ENCODE data around the gene C6orf62.

Gene C6orf62

DNA sequence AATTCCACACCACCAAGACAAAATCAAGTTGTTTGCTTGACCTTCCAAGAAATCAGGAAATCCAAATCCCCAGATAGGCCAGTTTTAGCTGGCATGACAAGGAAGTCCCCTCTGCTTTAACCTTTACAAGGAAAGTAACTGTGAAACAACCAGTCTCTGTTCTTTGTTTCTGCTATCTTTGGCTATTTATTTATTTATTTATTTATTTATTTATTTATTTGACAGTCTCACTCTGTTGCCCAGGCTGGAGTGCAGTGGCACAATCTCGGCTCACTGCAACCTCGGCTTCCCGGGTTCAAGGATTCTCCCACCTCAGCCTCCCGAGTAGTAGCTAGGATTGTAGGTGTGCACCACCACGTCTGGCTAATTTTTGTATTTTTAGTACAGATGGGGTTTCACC is 41.3 kb upstream of the C6orf62 start:
- Histone ChIP-seq H3K4me3 (replicated peaks; ENCODE audit: insufficient read depth, low read length) (no peak overlapping the region), H3K27ac (replicated peaks) (no peak overlapping the region), H3K27me3 (ENCODE audit: insufficient read depth, poor library complexity, severe bottlenecking) (no peaks in the 10 kb centered on the region)
- TF ChIP-seq SPI1 (IDR thresholded peaks at IDR 0.05; ENCODE audit: borderline replicate concordance, low read depth), result no peak
- no peak for TF ChIP-seq POLR2AphosphoS5 (IDR thresholded peaks at IDR 0.05; ENCODE audit: low read depth)
- TF ChIP-seq GABPA (IDR thresholded peaks at IDR 0.05; ENCODE audit: low read depth), result no peak
- TF ChIP-seq, protein P1, sequence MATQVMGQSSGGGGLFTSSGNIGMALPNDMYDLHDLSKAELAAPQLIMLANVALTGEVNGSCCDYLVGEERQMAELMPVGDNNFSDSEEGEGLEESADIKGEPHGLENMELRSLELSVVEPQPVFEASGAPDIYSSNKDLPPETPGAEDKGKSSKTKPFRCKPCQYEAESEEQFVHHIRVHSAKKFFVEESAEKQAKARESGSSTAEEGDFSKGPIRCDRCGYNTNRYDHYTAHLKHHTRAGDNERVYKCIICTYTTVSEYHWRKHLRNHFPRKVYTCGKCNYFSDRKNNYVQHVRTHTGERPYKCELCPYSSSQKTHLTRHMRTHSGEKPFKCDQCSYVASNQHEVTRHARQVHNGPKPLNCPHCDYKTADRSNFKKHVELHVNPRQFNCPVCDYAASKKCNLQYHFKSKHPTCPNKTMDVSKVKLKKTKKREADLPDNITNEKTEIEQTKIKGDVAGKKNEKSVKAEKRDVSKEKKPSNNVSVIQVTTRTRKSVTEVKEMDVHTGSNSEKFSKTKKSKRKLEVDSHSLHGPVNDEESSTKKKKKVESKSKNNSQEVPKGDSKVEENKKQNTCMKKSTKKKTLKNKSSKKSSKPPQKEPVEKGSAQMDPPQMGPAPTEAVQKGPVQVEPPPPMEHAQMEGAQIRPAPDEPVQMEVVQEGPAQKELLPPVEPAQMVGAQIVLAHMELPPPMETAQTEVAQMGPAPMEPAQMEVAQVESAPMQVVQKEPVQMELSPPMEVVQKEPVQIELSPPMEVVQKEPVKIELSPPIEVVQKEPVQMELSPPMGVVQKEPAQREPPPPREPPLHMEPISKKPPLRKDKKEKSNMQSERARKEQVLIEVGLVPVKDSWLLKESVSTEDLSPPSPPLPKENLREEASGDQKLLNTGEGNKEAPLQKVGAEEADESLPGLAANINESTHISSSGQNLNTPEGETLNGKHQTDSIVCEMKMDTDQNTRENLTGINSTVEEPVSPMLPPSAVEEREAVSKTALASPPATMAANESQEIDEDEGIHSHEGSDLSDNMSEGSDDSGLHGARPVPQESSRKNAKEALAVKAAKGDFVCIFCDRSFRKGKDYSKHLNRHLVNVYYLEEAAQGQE (IDR thresholded peaks at IDR 0.05; ENCODE audit: insufficient replicate concordance, low read depth), result no peak
- TF ChIP-seq, protein P2, sequence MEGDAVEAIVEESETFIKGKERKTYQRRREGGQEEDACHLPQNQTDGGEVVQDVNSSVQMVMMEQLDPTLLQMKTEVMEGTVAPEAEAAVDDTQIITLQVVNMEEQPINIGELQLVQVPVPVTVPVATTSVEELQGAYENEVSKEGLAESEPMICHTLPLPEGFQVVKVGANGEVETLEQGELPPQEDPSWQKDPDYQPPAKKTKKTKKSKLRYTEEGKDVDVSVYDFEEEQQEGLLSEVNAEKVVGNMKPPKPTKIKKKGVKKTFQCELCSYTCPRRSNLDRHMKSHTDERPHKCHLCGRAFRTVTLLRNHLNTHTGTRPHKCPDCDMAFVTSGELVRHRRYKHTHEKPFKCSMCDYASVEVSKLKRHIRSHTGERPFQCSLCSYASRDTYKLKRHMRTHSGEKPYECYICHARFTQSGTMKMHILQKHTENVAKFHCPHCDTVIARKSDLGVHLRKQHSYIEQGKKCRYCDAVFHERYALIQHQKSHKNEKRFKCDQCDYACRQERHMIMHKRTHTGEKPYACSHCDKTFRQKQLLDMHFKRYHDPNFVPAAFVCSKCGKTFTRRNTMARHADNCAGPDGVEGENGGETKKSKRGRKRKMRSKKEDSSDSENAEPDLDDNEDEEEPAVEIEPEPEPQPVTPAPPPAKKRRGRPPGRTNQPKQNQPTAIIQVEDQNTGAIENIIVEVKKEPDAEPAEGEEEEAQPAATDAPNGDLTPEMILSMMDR (IDR thresholded peaks at IDR 0.05; ENCODE audit: insufficient read depth, low read length), result no peak
- DNase-seq (ENCODE audit: low read depth in 1 of 2, low spot score in 1 of 2), result no peak

DNA sequence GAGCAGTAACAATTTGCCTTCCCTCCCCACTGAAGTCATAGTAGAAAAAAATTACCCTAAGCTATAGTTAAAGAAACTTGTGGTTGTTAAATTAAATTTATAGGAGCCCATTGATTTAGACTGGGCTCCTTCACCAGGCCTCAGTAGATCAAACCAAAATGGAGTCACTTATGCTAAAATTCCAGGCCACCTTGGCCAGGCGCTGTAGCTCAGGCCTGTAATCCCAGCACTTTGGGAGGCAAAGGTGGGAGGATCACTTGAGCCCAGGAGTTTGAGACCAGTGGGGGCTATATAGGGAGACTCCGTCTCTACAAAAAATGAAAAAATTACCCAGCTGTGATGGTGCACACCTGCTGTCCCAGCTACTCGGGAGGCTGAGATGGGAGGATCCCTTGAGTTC is 40.8 kb upstream of the C6orf62 start:
- DNase-seq (ENCODE audit: low read depth in 1 of 2, low spot score in 1 of 2), result no peak
- Histone ChIP-seq H3K27me3 (ENCODE audit: insufficient read depth, poor library complexity, severe bottlenecking) (no peaks in the 10 kb centered on the region), H3K4me3 (replicated peaks; ENCODE audit: insufficient read depth, low read length) (no peak overlapping the region), H3K27ac (replicated peaks) (no peak overlapping the region)
- no peak for TF ChIP-seq SPI1 (IDR thresholded peaks at IDR 0.05; ENCODE audit: borderline replicate concordance, low read depth)
- no peak for TF ChIP-seq POLR2AphosphoS5 (IDR thresholded peaks at IDR 0.05; ENCODE audit: low read depth)
- TF ChIP-seq, protein P2 (IDR thresholded peaks at IDR 0.05; ENCODE audit: insufficient read depth, low read length), result no peak
- TF ChIP-seq GABPA (IDR thresholded peaks at IDR 0.05; ENCODE audit: low read depth), result no peak
- TF ChIP-seq, protein P1 (IDR thresholded peaks at IDR 0.05; ENCODE audit: insufficient replicate concordance, low read depth), result no peak

DNA sequence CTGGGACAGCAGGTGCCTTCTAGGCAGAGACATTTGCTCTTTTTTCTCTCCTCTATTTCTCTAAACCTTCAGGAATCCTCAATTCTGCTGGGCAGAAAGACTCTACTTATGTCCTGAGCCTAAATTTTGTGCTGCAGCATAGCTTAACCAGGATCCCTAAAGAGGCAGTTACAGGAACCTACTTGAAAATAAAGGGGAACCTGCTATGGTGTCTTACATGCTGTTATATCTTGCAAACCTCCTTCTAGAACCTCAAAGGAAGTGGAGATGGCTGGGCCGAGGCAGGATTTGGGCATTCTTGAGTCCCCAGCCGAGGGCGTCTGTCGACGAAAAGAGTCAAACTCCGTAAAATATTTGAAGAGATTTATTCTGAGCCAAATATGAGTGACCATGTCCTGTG is 38.7 kb upstream of the C6orf62 start:
- peak in 1 of 2 experiments; percentile 42 for DNase-seq (ENCODE audit: low read depth in 1 of 2, low spot score in 1 of 2)
- Histone ChIP-seq H3K27me3 (ENCODE audit: insufficient read depth, poor library complexity, severe bottlenecking) (no peaks in the 10 kb centered on the region), H3K27ac (replicated peaks) (peak overlapping the region; percentile 70), H3K4me3 (replicated peaks; ENCODE audit: insufficient read depth, low read length) (no peak overlapping the region)
- TF ChIP-seq, protein P1 (IDR thresholded peaks at IDR 0.05; ENCODE audit: insufficient replicate concordance, low read depth), result no peak
- TF ChIP-seq, protein P2 (IDR thresholded peaks at IDR 0.05; ENCODE audit: insufficient read depth, low read length), result no peak
- TF ChIP-seq POLR2AphosphoS5 (IDR thresholded peaks at IDR 0.05; ENCODE audit: low read depth) (no peak), SPI1 (IDR thresholded peaks at IDR 0.05; ENCODE audit: borderline replicate concordance, low read depth) (peak; percentile 56; the same call in 1 of the 2 replicates), GABPA (IDR thresholded peaks at IDR 0.05; ENCODE audit: low read depth) (no peak)

All from HL-60 (cell line).